ENCODE data around the gene PRSS21. TPM values are rescaled to one million over a fixed set of nuclear protein-coding genes. Genes with fewer than 3 reads are reported as not detected.
A peak's percentile ranks its signal among the peaks of the same experiment; 100 is the strongest.

Gene PRSS21
- 2.8 and 4.5 TPM in 2 replicates for total RNA-seq

DNA sequence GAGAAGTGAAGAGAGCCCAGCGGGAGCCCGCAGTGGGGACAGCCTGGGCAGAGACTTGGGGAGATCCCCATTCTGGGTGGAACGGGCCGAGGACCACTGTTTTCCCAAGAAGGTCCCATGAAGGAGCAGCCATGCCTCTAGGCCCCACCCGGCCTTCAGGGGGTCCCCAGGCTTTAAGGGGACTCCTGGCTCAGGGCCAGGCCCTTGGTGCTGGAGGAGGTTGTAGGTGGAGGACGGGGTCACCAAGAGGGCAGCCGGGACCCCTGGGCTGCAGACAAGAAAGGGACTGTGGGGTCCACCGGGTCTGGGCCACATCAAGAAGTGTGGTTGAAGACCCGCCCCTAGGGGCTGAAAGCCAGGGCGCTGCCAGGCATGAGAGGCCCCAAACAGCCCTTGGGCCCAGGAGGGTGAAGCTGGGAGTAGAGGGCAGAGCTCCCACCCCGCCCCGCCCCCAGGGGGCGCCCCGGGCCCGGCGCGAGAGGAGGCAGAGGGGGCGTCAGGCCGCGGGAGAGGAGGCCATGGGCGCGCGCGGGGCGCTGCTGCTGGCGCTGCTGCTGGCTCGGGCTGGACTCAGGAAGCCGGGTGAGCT lies at the start of gene PRSS21:
Gene PRSS21, plus strand, starts transcription at position 487 of the 589 bp plus-strand sequence. Its CDS starts 32 bp downstream, at position 519.
- peak; percentile 7 for TF ChIP-seq CTCF (IDR thresholded peaks at IDR 0.05; ENCODE audit: insufficient read depth, low read length, severe bottlenecking)
- Histone ChIP-seq H3K4me3 (ENCODE audit: low read depth, low read length) (no peak within 1 kb of the TSS), H3K27me3 (ENCODE audit: control insufficient read depth, insufficient read depth, low read length) (peaks cover 9% of the 10 kb centered on the region), H3K36me3 (ENCODE audit: control insufficient read depth, insufficient read depth, low read length) (no peaks in the 10 kb centered on the region)
- DNase-seq (ENCODE audit: low read depth) (no peak), FAIRE-seq (no peak)

GRCh38 chr16:2767891-2768290 lies 49.1 kb upstream of the PRSS21 start:
- no peak for FAIRE-seq
- H3K27me3 ChIP-seq (ENCODE audit: control insufficient read depth, insufficient read depth, low read length) = no peaks in the 10 kb centered on the region
- TF ChIP-seq CTCF (IDR thresholded peaks at IDR 0.05; ENCODE audit: insufficient read depth, low read length, severe bottlenecking) = no peak
- H3K36me3 ChIP-seq (ENCODE audit: control insufficient read depth, insufficient read depth, low read length) = peaks cover 56% of the 10 kb centered on the region
- no peak overlapping the region for H3K4me3 ChIP-seq (ENCODE audit: low read depth, low read length)
- peak; percentile 23 for DNase-seq (ENCODE audit: low read depth)

DNA sequence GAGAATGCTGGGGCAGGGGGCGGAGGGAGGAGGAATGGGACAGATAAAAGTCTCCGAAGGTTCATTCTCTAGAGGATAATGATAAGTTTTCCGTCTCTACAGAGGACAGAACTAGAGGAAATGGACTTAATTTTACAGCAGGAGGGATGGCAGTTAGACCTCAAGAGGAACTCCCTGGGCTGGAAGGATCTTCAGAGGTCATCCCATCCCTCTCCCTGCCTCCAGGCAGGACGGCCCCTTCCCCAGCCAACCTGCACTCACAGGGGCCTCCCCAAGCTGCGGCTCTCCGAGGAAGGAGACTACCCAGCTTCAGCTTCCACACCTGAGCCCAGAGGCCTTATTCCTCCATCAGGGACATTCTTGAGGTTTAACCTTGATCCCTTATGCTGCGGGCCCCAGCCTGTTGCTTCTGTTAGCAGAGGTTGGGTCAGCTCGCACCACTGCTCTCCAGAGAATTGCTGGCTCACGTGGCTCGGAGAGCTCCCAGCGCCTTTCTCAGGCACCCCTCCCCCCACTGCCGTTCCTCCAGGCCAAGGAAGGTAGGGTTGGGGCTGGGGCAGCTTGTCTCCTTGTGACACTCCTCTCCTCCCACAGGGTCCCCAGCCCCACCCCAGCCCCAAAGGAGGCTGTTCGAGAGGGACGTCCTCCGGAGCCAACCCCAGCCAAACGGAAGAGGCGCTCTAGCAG lies 48.5 kb upstream of the PRSS21 start:
- DNase-seq (ENCODE audit: low read depth) = no peak
- no peak for FAIRE-seq
- no peak for TF ChIP-seq CTCF (IDR thresholded peaks at IDR 0.05; ENCODE audit: insufficient read depth, low read length, severe bottlenecking)
- peaks cover 52% of the 10 kb centered on the region for H3K36me3 ChIP-seq (ENCODE audit: control insufficient read depth, insufficient read depth, low read length)
- no peak overlapping the region for H3K4me3 ChIP-seq (ENCODE audit: low read depth, low read length)
- H3K27me3 ChIP-seq (ENCODE audit: control insufficient read depth, insufficient read depth, low read length) = no peaks in the 10 kb centered on the region

- no peak for TF ChIP-seq CTCF (IDR thresholded peaks at IDR 0.05; ENCODE audit: insufficient read depth, low read length, severe bottlenecking)
- peaks cover 49% of the 10 kb centered on the region for H3K36me3 ChIP-seq (ENCODE audit: control insufficient read depth, insufficient read depth, low read length)
- H3K27me3 ChIP-seq (ENCODE audit: control insufficient read depth, insufficient read depth, low read length) = no peaks in the 10 kb centered on the region
- no peak for FAIRE-seq
- DNase-seq (ENCODE audit: low read depth) = no peak
- no peak overlapping the region for H3K4me3 ChIP-seq (ENCODE audit: low read depth, low read length)
Observed at GRCh38 chr16:2769100-2769529, 47.9 kb upstream of the PRSS21 start.

- TF ChIP-seq CTCF (IDR thresholded peaks at IDR 0.05; ENCODE audit: insufficient read depth, low read length, severe bottlenecking) = no peak
- no peaks in the 10 kb centered on the region for H3K27me3 ChIP-seq (ENCODE audit: control insufficient read depth, insufficient read depth, low read length)
- FAIRE-seq = peak; percentile 68
- H3K4me3 ChIP-seq (ENCODE audit: low read depth, low read length) = no peak overlapping the region
- peak; percentile 50 for DNase-seq (ENCODE audit: low read depth)
- H3K36me3 ChIP-seq (ENCODE audit: control insufficient read depth, insufficient read depth, low read length) = peaks cover 50% of the 10 kb centered on the region
Observed at GRCh38 chr16:2769675-2770056, 47.4 kb upstream of the PRSS21 start.
